HFFc6 (cell line): ENCODE data around the gene KIF1B. TPM values are rescaled to one million over a fixed set of nuclear protein-coding genes. Genes with fewer than 3 reads are reported as not detected.

Source experiments
- DNase-seq: peaks from one replicate; pipeline ENCODE4 v3.0.0-alpha.2; 2018
- H3K27ac Mint-ChIP-seq: 2 replicates; pipeline ENCODE4 v1.8.0; 2020; ENCODE audit warnings: mild to moderate bottlenecking, mixed read lengths
- H3K27me3 Mint-ChIP-seq: 2 replicates; pipeline ENCODE4 v1.8.0; 2021; ENCODE audit warnings: mild to moderate bottlenecking, moderate library complexity, mixed read lengths; ENCODE audit not compliant: insufficient read depth
- H3K36me3 Mint-ChIP-seq: 2 replicates; pipeline ENCODE4 v1.8.0; 2021; ENCODE audit warnings: low read depth, mixed read lengths
- H3K4me1 Mint-ChIP-seq: 2 replicates; pipeline ENCODE4 v1.8.0; 2020; ENCODE audit warnings: low read depth, mixed read lengths
- H3K4me3 Mint-ChIP-seq: 2 replicates; pipeline ENCODE4 v1.8.0; 2020; ENCODE audit warnings: mild to moderate bottlenecking, moderate library complexity, mixed read lengths
- H3K9me3 Mint-ChIP-seq: 2 replicates; pipeline ENCODE4 v1.8.0; 2020; ENCODE audit warnings: mild to moderate bottlenecking, mixed read lengths
- CTCF ChIP-seq: fragments of 200-600 bp; sonication (generic); IDR thresholded peaks from 2 replicates; pipeline ENCODE4 v1.5.0; 2021; ENCODE audit warnings: antibody characterized with exemption, mild to moderate bottlenecking
- total RNA-seq, 6 experiments: library from RNA; stranded (reverse); fragmentation: NEBNext Ultra II Directional; extraction: Animal tissue kit (Norgen Biotek cat#: 25700); gene quantifications; 2 replicates in 1 of 6; 3 replicates in 5 of 6; pipeline ENCODE4 v1.2.3, GENCODE V29; 2021

KIF1B gene
- total RNA-seq, 6 experiments from 2014 or later: 35.2 to 41.6 (median 39.3) TPM

- no peak for TF ChIP-seq CTCF
- Mint-ChIP-seq H3K27ac (peak overlapping the region; percentile 2; the same call in 1 of the 2 replicates), H3K27me3 (peaks cover 3% of the 10 kb centered on the region), H3K4me3 (no peak overlapping the region), H3K9me3 (no peaks in the 10 kb centered on the region), H3K4me1 (peaks cover 10% of the 10 kb centered on the region), H3K36me3 (peaks cover 39% of the 10 kb centered on the region)
- DNase-seq: no peak
Measured at GRCh38 chr1:10170239-10170574, 40.2 kb upstream of the KIF1B start.

GRCh38 chr1:10171105-10171767 lies 39.1 kb upstream of the KIF1B start:
- Mint-ChIP-seq H3K4me1 (peaks cover 10% of the 10 kb centered on the region), H3K4me3 (no peak overlapping the region), H3K27ac (no peak overlapping the region), H3K36me3 (peaks cover 40% of the 10 kb centered on the region), H3K9me3 (no peaks in the 10 kb centered on the region), H3K27me3 (peaks cover 1% of the 10 kb centered on the region; the same call in 1 of the 2 replicates)
- DNase-seq: no peak
- TF ChIP-seq CTCF: no peak

- no peak for DNase-seq
- TF ChIP-seq CTCF: no peak
- Mint-ChIP-seq H3K4me1 (peaks cover 10% of the 10 kb centered on the region), H3K9me3 (no peaks in the 10 kb centered on the region), H3K27ac (no peak overlapping the region), H3K36me3 (peaks cover 43% of the 10 kb centered on the region), H3K4me3 (no peak overlapping the region), H3K27me3 (peaks cover 1% of the 10 kb centered on the region; the same call in 1 of the 2 replicates)
Measured at GRCh38 chr1:10171995-10172669, 38.2 kb upstream of the KIF1B start.

GRCh38 chr1:10173582-10173981 lies 36.8 kb upstream of the KIF1B start:
- TF ChIP-seq CTCF: no peak
- no peak overlapping the region for H3K4me3 Mint-ChIP-seq
- H3K9me3 Mint-ChIP-seq: no peaks in the 10 kb centered on the region
- H3K27me3 Mint-ChIP-seq: peaks cover 1% of the 10 kb centered on the region; the same call in 1 of the 2 replicates
- no peak overlapping the region for H3K27ac Mint-ChIP-seq
- H3K4me1 Mint-ChIP-seq: peaks cover 12% of the 10 kb centered on the region
- peaks cover 36% of the 10 kb centered on the region for H3K36me3 Mint-ChIP-seq
- no peak for DNase-seq

GRCh38 chr1:10177876-10178275 lies 32.5 kb upstream of the KIF1B start:
- no peak overlapping the region for H3K4me3 Mint-ChIP-seq
- H3K36me3 Mint-ChIP-seq: peaks cover 26% of the 10 kb centered on the region
- no peaks in the 10 kb centered on the region for H3K9me3 Mint-ChIP-seq
- no peak for DNase-seq
- peaks cover 1% of the 10 kb centered on the region; the same call in 1 of the 2 replicates for H3K27me3 Mint-ChIP-seq
- TF ChIP-seq CTCF: no peak
- peaks cover 5% of the 10 kb centered on the region; the same call in 1 of the 2 replicates for H3K4me1 Mint-ChIP-seq
- no peak overlapping the region for H3K27ac Mint-ChIP-seq
